GM11168 (cell line): Measurements from ENCODE around the gene EPHA7.

Experiments used
- in situ Hi-C: fragments of 300-500 bp; cut with MboI; formaldehyde crosslinking; loops from one replicate; pipeline ENCODE4 v1.12.0; 2022; ENCODE audit warnings: low sequenced_read_pairs; ENCODE audit not compliant: unreplicated experiment

Gene EPHA7

DNA sequence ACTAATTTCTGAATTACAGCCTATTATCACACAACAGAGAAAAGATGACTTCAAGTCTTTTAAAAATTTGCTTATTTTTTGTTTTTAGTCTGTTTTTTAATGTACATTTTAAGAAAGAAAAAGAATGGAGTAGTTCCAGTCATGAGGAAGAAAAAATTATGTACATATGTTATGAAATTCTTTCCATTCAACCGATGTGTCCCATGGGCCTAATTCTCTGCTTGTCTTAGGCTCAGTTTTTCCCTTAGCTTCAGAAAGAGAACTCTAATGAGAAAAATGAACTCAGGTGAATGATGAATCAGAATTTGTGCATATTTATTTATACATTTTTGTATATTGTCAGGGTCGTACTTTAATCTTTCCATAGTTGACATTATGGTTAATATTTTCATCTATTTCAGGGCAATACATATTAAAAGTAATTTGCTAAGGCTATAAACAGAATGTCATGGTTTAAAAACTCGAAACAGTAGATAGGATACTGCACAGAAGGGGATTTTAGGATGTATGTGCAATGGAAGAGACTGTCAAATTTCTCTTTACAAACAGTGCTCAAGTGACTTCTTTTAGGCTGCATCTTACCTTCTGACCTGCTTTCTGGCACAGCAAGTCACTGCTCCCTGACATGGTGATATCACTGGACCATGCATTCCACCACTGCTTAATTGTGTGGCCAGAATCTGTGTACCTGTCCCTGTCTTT, 153.1 kb downstream of the EPHA7 start:
- in situ Hi-C loops, result no loop called here

DNA sequence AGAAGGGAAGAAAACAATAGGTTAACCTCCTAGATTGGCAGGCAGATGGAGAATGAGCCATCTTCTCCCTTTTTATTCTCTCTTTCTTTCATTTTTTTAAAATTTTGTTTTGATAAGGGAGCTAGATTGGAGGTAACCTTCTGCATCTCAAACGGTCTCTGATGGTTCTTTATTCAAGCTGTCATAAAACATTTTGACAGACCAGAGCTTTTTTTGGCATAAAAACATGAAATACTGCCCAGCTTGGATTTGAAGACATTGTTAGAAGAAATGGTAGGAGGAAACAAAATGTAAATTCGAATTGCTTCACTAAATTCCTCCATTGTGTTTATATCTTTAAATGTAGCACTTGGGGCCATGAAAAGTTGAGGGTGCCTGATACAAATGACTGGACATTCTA, 158.5 kb downstream of the EPHA7 start:
- in situ Hi-C loops, result no loop called here

DNA sequence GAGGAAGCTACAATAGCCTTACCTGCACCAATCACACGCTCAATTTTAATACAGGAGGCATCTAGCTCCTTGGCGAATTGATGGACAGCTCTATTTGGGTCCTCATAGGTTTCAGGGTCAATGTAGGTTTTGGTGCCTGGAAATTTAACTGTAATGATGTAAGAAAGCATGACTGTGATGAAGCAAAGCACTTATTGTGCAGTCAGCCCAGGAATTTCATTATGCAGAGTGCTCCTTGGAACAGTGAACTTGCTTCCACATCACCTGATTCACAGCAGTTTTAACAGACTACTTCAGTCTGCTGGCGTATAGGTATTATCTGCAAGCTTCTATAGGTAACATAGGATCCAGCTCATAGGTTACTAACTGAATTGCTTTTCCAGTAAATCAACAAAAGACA, 160.0 kb downstream of the EPHA7 start:
- in situ Hi-C loops, result no loop called here

DNA sequence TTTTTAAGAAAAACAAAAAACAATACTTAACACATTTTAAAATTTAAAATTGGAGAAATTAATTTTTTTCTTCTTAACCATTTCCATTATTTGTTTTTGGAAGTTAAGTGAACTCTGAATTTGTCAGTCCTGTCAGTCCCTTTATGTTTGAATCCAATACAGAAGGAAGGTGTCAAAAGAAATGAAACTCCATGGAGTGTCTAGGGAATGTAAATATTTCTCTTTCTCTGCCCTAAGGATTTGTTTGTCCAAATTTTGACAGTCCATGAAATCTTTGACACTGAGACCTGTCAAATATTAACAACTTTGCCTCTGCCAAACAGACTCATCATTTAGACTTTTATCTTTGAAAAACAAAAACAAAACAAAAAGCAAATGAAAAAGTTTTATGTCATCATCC, 166.4 kb downstream of the EPHA7 start:
- in situ Hi-C loops, result no loop called here

DNA sequence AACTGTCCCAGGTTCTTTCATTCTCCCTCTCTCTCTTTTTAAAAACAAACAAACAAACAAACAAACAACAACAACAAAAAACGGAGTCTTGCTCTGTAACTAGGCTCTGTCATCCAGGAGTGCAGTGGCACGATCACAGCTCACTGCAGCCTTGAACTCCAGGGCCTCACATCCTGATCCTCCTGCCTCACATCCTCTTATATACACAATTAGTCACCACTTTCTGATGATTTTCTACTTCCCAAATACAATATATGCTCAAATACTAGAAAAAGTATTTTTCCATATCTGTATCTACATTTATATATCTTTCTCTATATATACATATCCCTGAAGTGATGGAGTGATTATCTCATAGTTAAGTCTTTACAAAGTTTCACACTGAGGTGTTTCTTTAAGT, 170.7 kb downstream of the EPHA7 start:
- in situ Hi-C loops, result no loop called here

DNA sequence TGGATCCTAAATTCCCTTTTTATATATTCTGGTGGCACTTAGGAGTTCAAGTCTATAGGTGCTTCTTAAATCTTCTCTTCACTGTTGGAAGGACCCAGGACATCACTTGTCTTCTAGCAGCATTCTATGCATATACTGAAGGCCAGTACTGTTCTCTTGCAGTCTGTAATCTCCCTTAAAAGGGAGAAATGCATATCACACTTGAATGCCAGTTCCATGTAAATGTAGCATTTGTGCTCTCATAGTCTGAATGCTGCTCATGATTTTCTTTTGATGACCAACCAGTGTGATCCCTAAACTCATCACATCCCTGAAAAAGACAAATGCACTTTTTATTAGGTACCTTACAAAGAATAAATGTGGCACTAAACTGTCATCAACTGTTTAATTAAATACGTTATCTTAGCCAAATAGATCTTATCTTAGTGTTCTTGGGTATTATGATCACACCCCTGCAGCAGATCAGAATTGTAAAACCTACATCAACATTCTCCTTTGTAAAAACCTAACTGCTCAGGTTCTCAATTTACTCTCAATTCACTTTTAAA, 176.1 kb downstream of the EPHA7 start:
- in situ Hi-C loops, result no loop called here

DNA sequence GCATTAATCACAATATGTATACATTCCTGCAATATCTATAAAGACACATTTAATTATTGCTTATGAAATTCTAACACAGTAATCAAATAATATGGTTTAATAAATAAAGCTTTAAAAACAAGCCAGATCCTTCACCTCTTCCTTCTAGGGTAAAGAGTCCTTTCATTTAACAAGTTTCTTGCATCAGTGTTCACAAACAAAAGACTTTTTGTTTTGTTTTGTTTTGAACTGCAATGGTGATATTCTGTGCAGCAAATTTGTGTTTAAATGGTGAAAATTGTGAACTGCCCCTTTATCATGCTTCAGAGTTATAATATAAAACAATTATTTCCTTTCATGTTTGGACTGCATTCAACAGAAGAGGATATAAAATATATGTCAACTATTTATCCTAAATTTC, 177.3 kb downstream of the EPHA7 start:
- in situ Hi-C loops, result no loop called here

DNA sequence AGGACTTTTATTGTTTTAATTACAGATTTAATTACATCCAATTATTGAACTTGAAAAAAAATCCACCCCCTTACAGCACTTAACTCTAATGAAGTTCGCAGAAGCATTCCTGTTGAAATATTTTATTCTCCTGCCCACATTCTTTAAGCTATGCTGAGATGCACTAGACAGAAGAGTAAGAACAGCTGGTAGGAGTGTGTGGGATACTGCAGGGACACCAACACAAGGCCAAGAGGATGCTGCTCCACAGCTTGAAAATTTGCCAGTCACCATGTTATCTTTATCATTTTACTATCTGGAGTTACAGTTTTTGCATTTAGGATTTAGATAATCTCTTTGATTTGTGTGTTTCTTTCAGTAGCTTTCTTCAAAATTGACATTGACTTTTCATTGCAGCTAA, 180.7 kb downstream of the EPHA7 start:
- in situ Hi-C loops, result no loop called here

DNA sequence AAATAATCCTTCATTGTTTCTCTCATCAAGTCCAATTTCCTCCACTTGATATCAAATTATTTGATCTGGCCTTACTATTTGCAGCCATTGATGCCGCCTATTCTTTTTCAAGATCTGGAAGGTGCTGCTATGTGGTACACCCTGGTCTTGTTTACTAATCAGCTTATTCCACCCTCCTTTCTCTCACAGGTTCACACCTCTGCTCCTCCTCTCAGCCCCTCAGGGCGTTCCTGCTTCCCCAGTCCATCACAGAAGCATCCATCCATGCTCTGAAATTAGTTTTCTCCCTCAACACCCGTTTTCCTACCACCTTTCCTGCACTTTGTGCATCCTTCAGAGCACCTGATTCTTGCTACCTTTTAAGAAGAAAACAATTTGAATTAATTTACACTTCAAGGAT, 183.6 kb downstream of the EPHA7 start:
- in situ Hi-C loops, result no loop called here

DNA sequence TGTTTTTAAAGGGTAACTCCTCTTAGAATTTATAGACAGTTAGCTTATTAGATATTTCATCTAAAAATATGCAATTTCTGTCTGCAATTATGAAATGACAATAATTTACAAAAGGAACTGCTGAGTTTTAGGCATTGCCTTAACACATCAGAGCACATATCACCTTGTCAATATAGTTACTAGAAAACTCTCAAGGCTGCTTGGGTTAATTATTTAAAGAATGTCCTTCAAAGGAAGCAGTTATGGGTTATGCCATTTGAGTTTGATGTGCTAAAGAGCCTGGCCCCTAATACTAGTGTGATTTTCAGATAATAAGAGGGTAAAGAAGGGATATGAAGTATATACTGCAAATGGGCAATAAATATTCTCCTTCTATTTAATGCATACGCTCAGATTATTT, 192.5 kb downstream of the EPHA7 start:
- in situ Hi-C loops, result no loop called here

DNA sequence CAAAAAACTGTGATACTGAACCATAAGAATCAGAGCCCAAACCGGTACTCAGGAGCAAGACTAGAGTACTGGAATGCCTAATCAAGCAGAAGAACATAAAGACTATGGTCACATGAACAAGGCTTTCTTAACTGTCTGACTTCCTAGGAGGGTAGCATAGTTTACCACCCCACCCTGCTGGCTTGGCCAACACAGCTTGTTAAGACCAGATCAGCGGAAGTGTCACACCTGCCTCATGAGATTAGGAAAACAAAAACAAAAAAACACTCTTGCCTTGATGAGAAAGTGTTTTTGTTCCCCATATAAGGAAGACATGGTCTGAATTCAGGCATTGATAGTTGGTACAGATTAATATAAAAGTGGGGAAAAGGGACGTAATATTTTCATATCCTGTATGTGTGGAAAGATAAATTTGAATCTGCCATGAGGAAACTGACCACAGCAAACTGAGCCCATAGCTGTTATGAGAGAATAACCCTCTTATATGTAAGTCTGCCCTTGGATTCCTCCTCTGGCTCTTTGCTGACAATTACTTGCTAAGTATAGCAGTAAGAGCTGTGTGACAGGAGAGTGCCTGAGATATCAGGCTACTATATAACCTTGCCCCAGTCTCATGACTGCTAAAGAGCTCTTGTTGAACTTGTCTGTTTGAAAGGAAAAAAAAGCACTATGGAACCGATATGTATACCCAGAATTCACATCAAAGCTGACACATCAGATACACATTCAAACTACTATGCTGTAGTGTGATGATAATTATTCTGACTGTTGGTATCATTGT, 197.1 kb downstream of the EPHA7 start:
- in situ Hi-C loops, result no loop called here

DNA sequence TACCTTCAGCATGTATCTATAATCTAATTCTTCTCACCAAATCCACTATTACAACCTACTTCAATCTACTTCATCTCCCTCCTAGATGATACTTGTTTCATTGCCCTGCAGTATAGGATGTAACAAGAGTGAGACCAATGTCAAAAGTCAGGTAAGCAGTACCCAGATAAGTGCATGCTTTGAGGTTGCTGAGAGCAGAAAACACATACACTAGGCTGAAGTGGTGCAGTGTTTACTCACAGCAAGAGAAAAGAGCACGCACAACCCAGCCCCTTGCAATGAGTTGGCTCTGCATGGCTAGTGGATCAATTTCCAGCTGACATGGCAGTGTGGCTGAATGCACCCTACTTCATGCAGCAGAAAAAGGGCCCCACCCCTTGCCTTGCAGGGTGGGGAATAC, 199.9 kb downstream of the EPHA7 start:
- in situ Hi-C loops, result no loop called here

DNA sequence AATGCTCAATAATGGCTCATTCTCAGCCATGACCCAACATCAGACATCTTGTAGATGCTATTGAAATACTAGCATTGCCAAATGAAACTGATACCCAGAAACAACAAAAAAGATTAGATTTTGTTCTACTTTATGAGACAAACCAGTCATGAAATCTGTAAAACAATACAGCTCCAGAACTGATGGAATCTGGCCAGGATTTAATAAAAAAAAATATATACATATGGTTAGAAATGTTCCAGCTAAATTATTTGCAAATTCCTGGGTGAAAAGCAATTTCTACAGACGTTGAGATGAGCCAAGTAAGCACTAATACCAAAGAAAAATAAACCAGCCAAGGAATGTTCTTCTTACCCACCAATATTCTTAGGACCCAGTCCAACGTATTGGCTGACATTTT, 201.3 kb downstream of the EPHA7 start:
- in situ Hi-C loops, result no loop called here

DNA sequence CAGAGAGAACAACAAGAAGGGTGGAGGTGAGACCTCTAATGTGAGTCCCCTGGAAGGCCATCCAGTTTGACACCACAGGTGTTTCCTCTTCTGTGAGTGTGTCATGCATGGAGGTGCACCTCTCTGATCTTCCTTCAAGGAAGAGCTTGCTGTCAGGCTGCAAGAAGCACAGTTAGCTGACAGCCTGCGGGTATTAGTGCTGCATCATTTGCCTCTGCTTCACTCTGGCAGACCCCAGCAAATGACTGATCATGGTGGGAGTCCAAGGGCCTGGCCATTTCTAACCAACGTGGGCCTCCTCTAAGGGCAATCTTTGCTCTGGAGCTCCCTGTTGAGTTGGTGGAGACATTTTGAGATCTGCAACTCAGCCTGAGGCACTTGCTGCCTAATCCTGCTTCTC, 206.3 kb downstream of the EPHA7 start:
- in situ Hi-C loops, result no loop called here

DNA sequence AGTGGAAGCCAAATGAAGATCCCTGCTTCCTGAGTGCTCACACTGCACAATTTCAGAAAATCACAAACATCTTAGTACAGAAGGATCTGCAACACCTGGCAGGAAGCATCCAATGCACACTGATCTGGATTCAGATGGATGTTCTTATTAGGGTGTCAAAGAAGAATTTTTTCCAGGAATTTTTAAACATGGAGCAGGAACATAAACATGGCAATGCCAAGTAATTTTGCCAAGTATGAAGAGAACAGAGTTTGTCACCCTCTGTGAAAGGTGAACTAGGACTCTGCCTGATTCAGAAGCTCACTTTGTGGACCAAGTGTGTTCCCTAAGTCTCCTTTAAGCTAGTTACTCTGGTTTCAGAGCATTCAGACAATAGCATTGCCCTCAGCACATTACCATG, 208.5 kb downstream of the EPHA7 start:
- in situ Hi-C loops, result no loop called here

DNA sequence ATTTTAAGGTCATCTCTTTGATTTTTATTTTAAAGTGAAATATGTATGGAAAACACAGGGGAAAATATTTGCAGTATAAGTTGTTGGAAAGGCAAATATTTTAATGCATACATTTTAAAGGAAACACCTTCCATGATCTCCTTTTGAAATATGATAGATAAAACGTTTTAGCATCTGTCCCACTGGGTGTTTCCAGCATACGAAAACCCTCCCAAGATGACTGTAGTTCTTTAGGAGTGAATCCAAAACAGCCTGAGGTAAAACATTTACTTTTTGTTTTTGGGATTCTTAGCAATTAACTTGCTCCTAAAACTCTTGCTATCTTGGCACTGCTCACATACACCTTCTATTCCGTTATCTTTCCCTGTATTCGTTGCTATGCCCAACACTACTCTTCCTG, 210.0 kb downstream of the EPHA7 start:
- in situ Hi-C loops, result no loop called here

DNA sequence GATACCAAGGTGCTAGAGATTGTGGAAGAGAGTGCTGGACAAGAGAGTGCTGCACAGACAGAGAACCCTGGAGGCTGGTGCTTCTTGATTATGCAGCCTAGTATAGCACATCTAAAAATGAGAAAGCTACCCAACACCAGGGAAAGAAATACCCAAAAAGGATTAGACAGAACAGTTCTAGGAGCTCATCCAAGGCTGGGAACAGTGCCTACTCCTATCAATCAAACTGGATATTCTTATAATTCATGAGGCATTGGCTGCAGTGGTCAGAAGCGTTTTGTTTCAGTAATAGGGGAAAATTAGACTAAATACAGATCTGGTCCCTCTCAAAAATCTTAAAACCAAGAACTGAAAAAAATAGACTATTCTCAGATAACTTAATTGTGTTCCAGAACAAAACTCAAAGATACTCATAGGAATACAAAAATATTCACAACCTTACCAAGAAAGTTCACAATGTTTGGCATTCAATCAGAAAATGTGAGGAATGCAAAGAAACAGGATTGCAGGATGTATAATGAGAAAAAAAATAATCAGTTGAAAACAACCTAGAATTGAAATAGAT, 222.9 kb downstream of the EPHA7 start:
- in situ Hi-C loops, result no loop called here

DNA sequence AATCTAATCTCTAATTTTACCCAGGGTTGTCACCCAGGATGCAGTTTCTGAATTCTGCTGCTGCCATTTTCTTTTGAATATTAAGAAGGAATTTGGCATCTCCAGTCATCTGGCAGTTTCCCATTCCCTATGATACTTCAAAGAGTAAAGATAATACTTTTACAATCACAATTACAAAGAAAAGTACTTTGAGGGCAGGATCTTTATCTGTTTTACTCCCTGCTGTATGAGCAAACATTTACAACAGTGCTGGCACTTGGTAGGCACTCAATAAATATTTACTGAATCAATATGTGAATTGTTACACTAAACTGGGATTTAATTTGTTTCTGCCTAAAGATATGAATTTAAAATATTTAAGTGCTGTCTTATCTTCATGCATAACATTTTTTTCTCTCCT, 224.9 kb downstream of the EPHA7 start:
- in situ Hi-C loops, result no loop called here

DNA sequence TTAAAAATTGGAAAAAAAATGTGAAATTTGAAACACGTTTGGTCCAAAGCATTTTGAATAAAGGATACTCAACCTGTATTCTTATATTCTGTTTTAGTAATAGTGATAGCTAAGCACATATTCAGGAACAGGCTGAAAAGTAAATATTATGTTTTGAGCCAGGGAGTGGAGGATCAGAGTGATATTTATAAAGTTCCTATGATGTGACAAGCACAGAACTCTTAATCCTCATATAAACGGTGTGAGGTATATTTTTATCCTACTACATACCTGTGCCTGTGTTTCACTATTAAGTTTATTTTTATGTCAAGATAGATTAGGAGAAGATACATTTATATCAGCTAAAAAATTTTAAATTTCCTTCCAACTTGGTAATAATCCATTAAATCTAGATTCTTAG, 225.5 kb downstream of the EPHA7 start:
- in situ Hi-C loops, result no loop called here
